HEK293T (cell line): ENCODE results near the gene TMEM91.

Experiments
- CTCF ChIA-PET: fragments of 350-600 bp; formaldehyde crosslinking; extraction: SDS; loops from one replicate; lab custom pipeline; 2021; ENCODE audit warnings: antibody characterized with exemption, inconsistent platforms; lab: Yijun Ruan, JAX
- POLR2A ChIA-PET: fragments of 350-600 bp; formaldehyde crosslinking; extraction: SDS; loops from one replicate; lab custom pipeline; 2020; ENCODE audit warnings: antibody characterized with exemption, inconsistent platforms; lab: Yijun Ruan, JAX
- DNase-seq: peaks from one replicate; pipeline ENCODE4 v3.0.0; 2012; ENCODE audit warnings: mixed read lengths; ENCODE audit errors: extremely low spot score
- ARNT ChIP-seq: fragments of 450-650 bp; IDR thresholded peaks from 2 replicates; pipeline ENCODE4 v1.6.1; 2017; ENCODE audit warnings: mild to moderate bottlenecking
- BHLHE40 ChIP-seq: fragments of 450-650 bp; IDR thresholded peaks from 2 replicates; pipeline ENCODE4 v1.6.1; 2016; ENCODE audit warnings: mild to moderate bottlenecking, moderate library complexity, borderline replicate concordance
- CTBP1 ChIP-seq: fragments of 450-650 bp; IDR thresholded peaks from 2 replicates; pipeline ENCODE4 v1.6.1; 2016; ENCODE audit warnings: borderline replicate concordance
- ELF4 ChIP-seq: fragments of 450-650 bp; IDR thresholded peaks from 2 replicates; pipeline ENCODE4 v1.6.1; 2017; ENCODE audit warnings: antibody characterized with exemption
- FOXA1 ChIP-seq: fragments of 450-650 bp; IDR thresholded peaks from 2 replicates; pipeline ENCODE4 v1.6.1; 2016; ENCODE audit warnings: mild to moderate bottlenecking
- FOXK2 ChIP-seq: fragments of 450-650 bp; IDR thresholded peaks from 2 replicates; pipeline ENCODE4 v1.6.1; 2016; ENCODE audit warnings: mild to moderate bottlenecking
- FOXM1 ChIP-seq: fragments of 450-650 bp; IDR thresholded peaks from 2 replicates; pipeline ENCODE4 v1.6.1; 2017; ENCODE audit warnings: mild to moderate bottlenecking, borderline replicate concordance
- HDGF ChIP-seq: fragments of 450-650 bp; IDR thresholded peaks from 2 replicates; pipeline ENCODE4 v1.6.1; 2017; ENCODE audit warnings: antibody characterized with exemption, borderline replicate concordance
- L3MBTL2 ChIP-seq: fragments of 450-650 bp; conservative IDR thresholded peaks from 2 replicates; pipeline ENCODE4 v1.6.1; 2016; ENCODE audit warnings: mild to moderate bottlenecking
- LEF1 ChIP-seq: fragments of 450-650 bp; IDR thresholded peaks from 2 replicates; pipeline ENCODE4 v1.6.1; 2017; ENCODE audit warnings: mild to moderate bottlenecking, borderline replicate concordance
- NFRKB ChIP-seq: fragments of 450-650 bp; IDR thresholded peaks from 2 replicates; pipeline ENCODE4 v1.6.1; 2016; ENCODE audit warnings: mild to moderate bottlenecking, moderate library complexity
- SP1 ChIP-seq: fragments of 450-650 bp; IDR thresholded peaks from 2 replicates; pipeline ENCODE4 v1.6.1; 2017
- SUZ12 ChIP-seq: fragments of 450-650 bp; IDR thresholded peaks from 2 replicates; pipeline ENCODE4 v1.6.1; 2016; ENCODE audit warnings: mild to moderate bottlenecking
- TARDBP ChIP-seq: fragments of 450-650 bp; IDR thresholded peaks from 2 replicates; pipeline ENCODE4 v1.6.1; 2016
- ZNF384 ChIP-seq: fragments of 450-650 bp; IDR thresholded peaks from 2 replicates; pipeline ENCODE4 v1.6.1; 2016
- TF ChIP-seq, protein P1 (sequence below): fragments of 450-650 bp; IDR thresholded peaks from 2 replicates; pipeline ENCODE4 v1.6.1; 2016

Gene TMEM91

GRCh38 chr19:41431426-41432386 lies 55.4 kb downstream of the TMEM91 start:
- TF ChIP-seq ZNF384 (no peak), LEF1 (no peak), SP1 (no peak), SUZ12 (no peak), ELF4 (no peak), CTBP1 (no peak), BHLHE40 (no peak), FOXM1 (no peak), ARNT (no peak), TARDBP (no peak), NFRKB (no peak), HDGF (no peak), FOXK2 (no peak), FOXA1 (no peak), L3MBTL2 (no peak)
- TF ChIP-seq, protein P1, sequence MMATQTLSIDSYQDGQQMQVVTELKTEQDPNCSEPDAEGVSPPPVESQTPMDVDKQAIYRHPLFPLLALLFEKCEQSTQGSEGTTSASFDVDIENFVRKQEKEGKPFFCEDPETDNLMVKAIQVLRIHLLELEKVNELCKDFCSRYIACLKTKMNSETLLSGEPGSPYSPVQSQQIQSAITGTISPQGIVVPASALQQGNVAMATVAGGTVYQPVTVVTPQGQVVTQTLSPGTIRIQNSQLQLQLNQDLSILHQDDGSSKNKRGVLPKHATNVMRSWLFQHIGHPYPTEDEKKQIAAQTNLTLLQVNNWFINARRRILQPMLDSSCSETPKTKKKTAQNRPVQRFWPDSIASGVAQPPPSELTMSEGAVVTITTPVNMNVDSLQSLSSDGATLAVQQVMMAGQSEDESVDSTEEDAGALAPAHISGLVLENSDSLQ, result no peak
- ChIA-PET CTCF (interaction anchor here (0.6 to 0.8 kb wide), 2 partner anchors 16 to 24 kb away, joined by 3 to 4 read pairs; no protein-coding TSS in a partner anchor), POLR2A (interaction anchor here (1.0 to 1.3 kb wide), 2 partner anchors 8 kb away, joined by 3 to 4 read pairs; partner anchors contain the start of gene DMAC2)
- no peak for DNase-seq

DNA sequence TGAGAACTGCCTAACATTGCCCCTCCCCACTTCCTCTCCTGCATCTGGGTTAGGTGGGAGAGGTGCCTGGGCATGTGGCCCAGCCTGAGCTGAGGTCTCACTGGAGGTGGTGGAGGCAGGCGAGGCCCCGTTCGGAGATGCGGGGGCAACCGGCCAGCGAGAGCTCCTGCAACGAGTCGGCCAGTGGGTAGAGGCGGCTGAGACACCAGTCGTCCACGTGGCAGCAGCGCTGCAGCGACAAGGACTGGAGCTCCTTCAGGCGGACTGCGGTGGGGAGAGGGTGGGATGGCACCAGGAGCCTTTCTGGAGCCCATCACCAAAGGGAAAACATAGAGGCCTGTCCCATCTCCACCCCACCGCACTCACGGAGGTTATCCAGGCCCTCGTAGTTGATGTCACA lies 56.8 kb downstream of the TMEM91 start:
- TF ChIP-seq NFRKB (no peak), TARDBP (no peak), FOXK2 (no peak), L3MBTL2 (no peak), CTBP1 (no peak), HDGF (no peak), ARNT (no peak), FOXA1 (no peak), SP1 (no peak), ELF4 (no peak), ZNF384 (no peak), SUZ12 (no peak)
- DNase-seq, result no peak
- ChIA-PET CTCF (no interaction called here), POLR2A (no interaction called here)
